Breast epithelium (tissue), 3 donors: ENCODE data around the gene PKNOX2.
A peak's percentile ranks its signal among the peaks of the same experiment; 100 is the strongest.

Source experiments
- CTCF ChIP-seq, 3 donors: fragments of 450-650 bp; IDR thresholded peaks; one replicate each; pipeline ENCODE4 v1.5.1; 2016 to 2017; ENCODE audit warnings: antibody characterized with exemption in 3 of 3, mild to moderate bottlenecking in 3 of 3, moderate library complexity in 3 of 3
- POLR2A ChIP-seq: fragments of 450-650 bp; IDR thresholded peaks from one replicate; pipeline ENCODE4 v1.6.1; 2016; ENCODE audit warnings: antibody characterized with exemption, mild to moderate bottlenecking, moderate library complexity

- no peak for TF ChIP-seq POLR2A
- TF ChIP-seq CTCF (IDR thresholded peaks at IDR 0.05): peak; percentile 43 to 58 (median 48)
Observed at GRCh38 chr11:125348674-125349309, 184.2 kb downstream of the PKNOX2 start.
